Thymus (tissue), 11 donors: ENCODE measurements around the gene USP15. TPM values are rescaled to one million over a fixed set of nuclear protein-coding genes. Genes with fewer than 3 reads are reported as not detected.

ENCODE experiments used
- DNase-seq, 9 donors: peaks; one replicate each; pipeline ENCODE4 v3.0.0-alpha.2; 2013; ENCODE audit warnings: low spot score in 9 of 9, low read depth in 6 of 9, missing footprints in 1 of 9
- H3K27ac ChIP-seq, 2 donors: one replicate each; pipeline ENCODE4 v1.5.1; 2013; ENCODE audit warnings: control low read depth in 1 of 2, low read depth in 1 of 2, low read length in 1 of 2, mild to moderate bottlenecking in 1 of 2, moderate library complexity in 1 of 2
- H3K27me3 ChIP-seq, 2 donors: one replicate each; pipeline ENCODE4 v1.5.1; 2013; ENCODE audit warnings: low read length in 1 of 2; ENCODE audit not compliant: control insufficient read depth in 2 of 2, insufficient read depth in 1 of 2
- H3K36me3 ChIP-seq, 2 donors: one replicate each; pipeline ENCODE4 v1.5.1; 2013; ENCODE audit warnings: low read length in 1 of 2, mild to moderate bottlenecking in 1 of 2, moderate library complexity in 1 of 2; ENCODE audit not compliant: control insufficient read depth in 2 of 2, insufficient read depth in 2 of 2
- H3K4me1 ChIP-seq, 2 donors: one replicate each; pipeline ENCODE4 v1.5.1; 2013; ENCODE audit warnings: low read length in 2 of 2; ENCODE audit not compliant: control insufficient read depth in 2 of 2, insufficient read depth in 2 of 2
- H3K4me3 ChIP-seq, 2 donors: one replicate each; pipeline ENCODE4 v1.5.1; 2013; ENCODE audit warnings: low read length in 2 of 2, control low read depth in 1 of 2, mild to moderate bottlenecking in 1 of 2
- H3K9me3 ChIP-seq, 2 donors: one replicate each; pipeline ENCODE4 v1.5.1; 2013; ENCODE audit warnings: low read length in 1 of 2, mild to moderate bottlenecking in 1 of 2; ENCODE audit not compliant: control insufficient read depth in 2 of 2, insufficient read depth in 1 of 2
- WGBS: extraction: QIAGEN DNeasy Blood & Tissue Kit; methylation state at CpG from one replicate; pipeline ENCODE4 v1.1.7; 2013; 5-methylcytosine and 5-hydroxymethylcytosine counted together
- polyA plus RNA-seq: library from polyadenylated mRNA; stranded (reverse); fragments of 200-250 nt; gene quantifications from one replicate; pipeline ENCODE4 v1.2.3, GENCODE V29; 2013
- total RNA-seq: library from RNA; stranded (reverse); fragments of 120-200 nt; gene quantifications from one replicate; pipeline ENCODE4 v1.2.4, GENCODE V29; 2013
- donor health status: healthy.

The USP15 gene
- total and polyA plus RNA-seq, 2 donors, result 108 to 201 TPM

- DNase-seq, result no peak
- WGBS, result 100% methylated on average over 1 of the region's 1 CpG
- Histone ChIP-seq H3K36me3 (no peaks in the 10 kb centered on the region), H3K27me3 (no peaks in the 10 kb centered on the region), H3K4me1 (no peaks in the 10 kb centered on the region), H3K9me3 (no peaks in the 10 kb centered on the region), H3K4me3 (no peak overlapping the region), H3K27ac (no peak overlapping the region)
Observed at GRCh38 chr12:62285284-62285683, 25.1 kb downstream of the USP15 start.

GRCh38 chr12:62288328-62288727, 28.1 kb downstream of the USP15 start:
- 94% methylated on average over 5 of the region's 5 CpGs for WGBS

GRCh38 chr12:62290846-62291245, 30.6 kb downstream of the USP15 start:
- H3K27ac ChIP-seq, result no peak overlapping the region
- peaks cover 0 to under 1% of the 10 kb centered on the region in 2 donors for H3K4me1 ChIP-seq
- peaks cover 12% of the 10 kb centered on the region in 2 donors for H3K36me3 ChIP-seq
- DNase-seq, result no peak
- peaks cover 0 to 5% of the 10 kb centered on the region in 2 donors for H3K9me3 ChIP-seq
- 98% methylated on average over 1 of the region's 1 CpG for WGBS
- H3K4me3 ChIP-seq, result no peak overlapping the region
- no peaks in the 10 kb centered on the region for H3K27me3 ChIP-seq

More at GRCh38 chr12:62288328-62288727, 28.1 kb downstream of the USP15 start:
- Histone ChIP-seq H3K27me3 (no peaks in the 10 kb centered on the region), H3K27ac (no peak overlapping the region), H3K36me3 (peaks cover 0 to 7% of the 10 kb centered on the region in 2 donors), H3K4me1 (no peaks in the 10 kb centered on the region), H3K4me3 (no peak overlapping the region), H3K9me3 (peaks cover 0 to 5% of the 10 kb centered on the region in 2 donors)
- no peak for DNase-seq

- Histone ChIP-seq H3K4me3 (no peak overlapping the region), H3K27ac (peak overlapping the region in 1 of 2 donors; percentile 20), H3K4me1 (peaks cover 0 to 3% of the 10 kb centered on the region in 2 donors), H3K9me3 (peaks cover 0 to 5% of the 10 kb centered on the region in 2 donors), H3K27me3 (no peaks in the 10 kb centered on the region), H3K36me3 (peaks cover 22 to 25% of the 10 kb centered on the region in 2 donors)
- DNase-seq, result no peak
- WGBS, result 76% methylated on average over 2 of the region's 2 CpGs
Observed at GRCh38 chr12:62291864-62292760, 31.9 kb downstream of the USP15 start.

GRCh38 chr12:62292761-62293344, 32.6 kb downstream of the USP15 start:
- Histone ChIP-seq H3K9me3 (peaks cover 0 to 5% of the 10 kb centered on the region in 2 donors), H3K4me1 (peaks cover 0 to 3% of the 10 kb centered on the region in 2 donors), H3K27me3 (no peaks in the 10 kb centered on the region), H3K4me3 (no peak overlapping the region), H3K36me3 (peaks cover 23 to 32% of the 10 kb centered on the region in 2 donors), H3K27ac (no peak overlapping the region)
- 95% methylated on average over 6 of the region's 6 CpGs for WGBS
- no peak for DNase-seq

- WGBS, result 98% methylated on average over 1 of the region's 1 CpG
- Histone ChIP-seq H3K4me3 (no peak overlapping the region), H3K9me3 (peaks cover 0 to 5% of the 10 kb centered on the region in 2 donors), H3K36me3 (peaks cover 30 to 38% of the 10 kb centered on the region in 2 donors), H3K27ac (no peak overlapping the region), H3K4me1 (peaks cover 0 to 3% of the 10 kb centered on the region in 2 donors), H3K27me3 (no peaks in the 10 kb centered on the region)
- no peak for DNase-seq
Observed at GRCh38 chr12:62294378-62294777, 34.2 kb downstream of the USP15 start.

- Histone ChIP-seq H3K9me3 (peaks cover 0 to 5% of the 10 kb centered on the region in 2 donors), H3K36me3 (peaks cover 30 to 39% of the 10 kb centered on the region in 2 donors), H3K4me3 (no peak overlapping the region), H3K27ac (no peak overlapping the region), H3K27me3 (no peaks in the 10 kb centered on the region), H3K4me1 (peaks cover 0 to 3% of the 10 kb centered on the region in 2 donors)
- no peak for DNase-seq
- over 99% methylated on average over 2 of the region's 2 CpGs for WGBS
Observed at GRCh38 chr12:62296001-62296400, 35.8 kb downstream of the USP15 start.

- Histone ChIP-seq H3K36me3 (peaks cover 29 to 39% of the 10 kb centered on the region in 2 donors), H3K4me1 (peaks cover 0 to 3% of the 10 kb centered on the region in 2 donors), H3K9me3 (no peaks in the 10 kb centered on the region), H3K4me3 (no peak overlapping the region), H3K27me3 (no peaks in the 10 kb centered on the region), H3K27ac (no peak overlapping the region)
- no peak for DNase-seq
Observed at GRCh38 chr12:62297321-62297720, 37.1 kb downstream of the USP15 start.

GRCh38 chr12:62299617-62300016, 39.4 kb downstream of the USP15 start:
- Histone ChIP-seq H3K4me3 (no peak overlapping the region), H3K4me1 (peaks cover 0 to 3% of the 10 kb centered on the region in 2 donors), H3K36me3 (peaks cover 23 to 54% of the 10 kb centered on the region in 2 donors), H3K27me3 (no peaks in the 10 kb centered on the region), H3K9me3 (peaks cover 0 to 2% of the 10 kb centered on the region in 2 donors), H3K27ac (no peak overlapping the region)
- WGBS, result 97% methylated on average over 3 of the region's 3 CpGs
- no peak for DNase-seq
